OCI-LY7 (cell line): ENCODE results near the gene DCT. TPM values are rescaled to one million over a fixed set of nuclear protein-coding genes. Genes with fewer than 3 reads are reported as not detected.

Source experiments
- BruUV-seq: library from RNA; stranded (reverse); fragments of 400-500 nt; replicated peaks from 2 replicates; lab custom pipeline; 2021; lab: Mats Ljungman, UMichigan
- CTCF ChIA-PET: fragments of 300-600 bp; sonication (Branson Sonifier 250); formaldehyde crosslinking; loops from one replicate; lab custom pipeline; 2022; ENCODE audit warnings: antibody characterized with exemption; ENCODE audit not compliant: unreplicated experiment; lab: Charles Lee
- POLR2A ChIA-PET: fragments of 300-600 bp; sonication (Branson Sonifier 250); formaldehyde crosslinking; loops from one replicate; lab custom pipeline; 2022; ENCODE audit warnings: antibody characterized with exemption; lab: Charles Lee
- DNase-seq: peaks from one replicate; pipeline ENCODE4 v3.0.0-alpha.2; 2015; ENCODE audit warnings: low spot score
- H2AFZ ChIP-seq: fragments of 200-600 bp; sonication (generic), shearing (Covaris generic); 2 replicates; pipeline ENCODE4 v1.6.1; 2014; ENCODE audit warnings: mild to moderate bottlenecking, antibody characterized with exemption, low read length, moderate library complexity
- H3K27ac ChIP-seq: fragments of 200-600 bp; sonication (generic); 2 replicates; pipeline ENCODE4 v1.5.1; 2014; ENCODE audit warnings: mixed run types, low read depth, mild to moderate bottlenecking, moderate library complexity, low read length, inconsistent platforms; ENCODE audit not compliant: poor library complexity, severe bottlenecking
- H3K36me3 ChIP-seq: fragments of 200-600 bp; sonication (generic); 2 replicates; pipeline ENCODE4 v1.6.1; 2014; ENCODE audit warnings: mild to moderate bottlenecking, antibody characterized with exemption, low read length, moderate library complexity, mixed read lengths; ENCODE audit not compliant: insufficient read depth
- H3K4me1 ChIP-seq: fragments of 200-600 bp; sonication (generic); 2 replicates; pipeline ENCODE4 v1.5.1; 2014; ENCODE audit warnings: mild to moderate bottlenecking, low read length; ENCODE audit not compliant: insufficient read depth, poor library complexity, severe bottlenecking
- H3K4me2 ChIP-seq: fragments of 200-600 bp; sonication (generic); 2 replicates; pipeline ENCODE4 v1.6.1; 2014; ENCODE audit warnings: mild to moderate bottlenecking, low read length
- H3K4me3 ChIP-seq: fragments of 200-600 bp; sonication (generic); 2 replicates; pipeline ENCODE4 v1.5.1; 2014; ENCODE audit warnings: mild to moderate bottlenecking, low read depth, low read length; ENCODE audit not compliant: poor library complexity, severe bottlenecking
- H3K79me2 ChIP-seq: fragments of 200-600 bp; sonication (generic); 2 replicates; pipeline ENCODE4 v1.6.1; 2016; ENCODE audit warnings: low read depth, mild to moderate bottlenecking, low read length, moderate library complexity, mixed read lengths; ENCODE audit not compliant: insufficient read depth
- H3K9me2 ChIP-seq: fragments of 200-600 bp; sonication (generic); 2 replicates; pipeline ENCODE4 v1.6.1; 2016; ENCODE audit warnings: mild to moderate bottlenecking, low read length, mixed read lengths; ENCODE audit not compliant: insufficient read depth
- H3K9me3 ChIP-seq: fragments of 200-600 bp; sonication (generic); 2 replicates; pipeline ENCODE4 v1.6.1; 2014; ENCODE audit warnings: mild to moderate bottlenecking, mixed run types, low read length, mixed read lengths
- H4K20me1 ChIP-seq: fragments of 200-600 bp; sonication (generic); 2 replicates; pipeline ENCODE4 v1.6.1; 2014; ENCODE audit warnings: mild to moderate bottlenecking, antibody characterized with exemption, low read length, moderate library complexity, mixed read lengths; ENCODE audit not compliant: insufficient read depth
- EZH2phosphoT487 ChIP-seq: fragments of 200-600 bp; sonication (generic); IDR thresholded peaks from 2 replicates; pipeline ENCODE4 v1.6.1; 2018; ENCODE audit warnings: low read depth, borderline replicate concordance, mild to moderate bottlenecking, mixed run types, antibody characterized with exemption, low read length, moderate library complexity, mixed read lengths
- intact Hi-C: fragments of 100-400 bp; cut with micrococcal nuclease; formaldehyde crosslinking; loops from one replicate; pipeline ENCODE4 v1.10.0; 2022; ENCODE audit not compliant: unreplicated experiment
- total RNA-seq, 2 experiments: library from RNA; depleted of rRNA in 1 of 2; stranded (reverse); fragments of >200 nt in 1 of 2; shearing (Covaris generic) in 1 of 2; gene quantifications; 2 replicates each; pipeline ENCODE4 v1.2.3, GENCODE V29; 2014 to 2022
- TF ChIP-seq, protein P1 (sequence below): fragments of 200-600 bp; sonication (generic); conservative IDR thresholded peaks from 2 replicates; pipeline ENCODE4 v1.5.1; 2014; ENCODE audit warnings: mild to moderate bottlenecking, antibody characterized with exemption, low read length, moderate library complexity, mixed read lengths

The DCT gene
- total RNA-seq, 2 experiments from 2014 or later: 0.25 TPM; not detected in 1

DNA sequence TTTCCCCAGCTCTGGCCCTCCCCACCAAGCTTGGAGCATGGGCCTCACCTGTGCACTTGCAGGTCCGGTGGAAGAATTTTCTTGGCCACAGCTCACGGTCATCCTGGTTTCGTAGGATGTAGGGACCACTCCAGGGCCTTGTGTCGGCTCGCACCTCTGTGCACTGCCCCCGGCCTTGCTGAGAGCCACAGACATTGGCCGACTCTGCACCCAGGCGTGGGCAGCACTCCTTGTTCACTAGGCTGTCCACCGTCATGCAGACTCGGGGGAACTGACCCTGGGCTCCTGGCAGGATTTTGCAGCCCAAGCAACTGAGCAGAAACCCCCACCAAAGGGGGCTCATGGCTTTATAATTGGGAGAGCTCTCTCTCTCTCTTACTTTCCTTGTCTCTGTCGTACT is 569 bp downstream of the DCT start:
- DNase-seq: no peak
- POLR2A ChIA-PET: no interaction called here
- Histone ChIP-seq H3K4me2 (no peak overlapping the region), H3K4me3 (no peak overlapping the region), H3K79me2 (no peaks in the 10 kb centered on the region), H3K4me1 (no peaks in the 10 kb centered on the region), H3K9me2 (no peaks in the 10 kb centered on the region), H4K20me1 (no peaks in the 10 kb centered on the region), H3K27ac (no peak overlapping the region), H2AFZ (no peak overlapping the region), H3K9me3 (no peaks in the 10 kb centered on the region), H3K36me3 (no peaks in the 10 kb centered on the region)
- CTCF ChIA-PET: no interaction called here
- BruUV-seq: no TSS peak
- intact Hi-C loops: no loop called here
- TF ChIP-seq, protein P1, sequence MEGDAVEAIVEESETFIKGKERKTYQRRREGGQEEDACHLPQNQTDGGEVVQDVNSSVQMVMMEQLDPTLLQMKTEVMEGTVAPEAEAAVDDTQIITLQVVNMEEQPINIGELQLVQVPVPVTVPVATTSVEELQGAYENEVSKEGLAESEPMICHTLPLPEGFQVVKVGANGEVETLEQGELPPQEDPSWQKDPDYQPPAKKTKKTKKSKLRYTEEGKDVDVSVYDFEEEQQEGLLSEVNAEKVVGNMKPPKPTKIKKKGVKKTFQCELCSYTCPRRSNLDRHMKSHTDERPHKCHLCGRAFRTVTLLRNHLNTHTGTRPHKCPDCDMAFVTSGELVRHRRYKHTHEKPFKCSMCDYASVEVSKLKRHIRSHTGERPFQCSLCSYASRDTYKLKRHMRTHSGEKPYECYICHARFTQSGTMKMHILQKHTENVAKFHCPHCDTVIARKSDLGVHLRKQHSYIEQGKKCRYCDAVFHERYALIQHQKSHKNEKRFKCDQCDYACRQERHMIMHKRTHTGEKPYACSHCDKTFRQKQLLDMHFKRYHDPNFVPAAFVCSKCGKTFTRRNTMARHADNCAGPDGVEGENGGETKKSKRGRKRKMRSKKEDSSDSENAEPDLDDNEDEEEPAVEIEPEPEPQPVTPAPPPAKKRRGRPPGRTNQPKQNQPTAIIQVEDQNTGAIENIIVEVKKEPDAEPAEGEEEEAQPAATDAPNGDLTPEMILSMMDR: no peak
- TF ChIP-seq EZH2phosphoT487: no peak

DNA sequence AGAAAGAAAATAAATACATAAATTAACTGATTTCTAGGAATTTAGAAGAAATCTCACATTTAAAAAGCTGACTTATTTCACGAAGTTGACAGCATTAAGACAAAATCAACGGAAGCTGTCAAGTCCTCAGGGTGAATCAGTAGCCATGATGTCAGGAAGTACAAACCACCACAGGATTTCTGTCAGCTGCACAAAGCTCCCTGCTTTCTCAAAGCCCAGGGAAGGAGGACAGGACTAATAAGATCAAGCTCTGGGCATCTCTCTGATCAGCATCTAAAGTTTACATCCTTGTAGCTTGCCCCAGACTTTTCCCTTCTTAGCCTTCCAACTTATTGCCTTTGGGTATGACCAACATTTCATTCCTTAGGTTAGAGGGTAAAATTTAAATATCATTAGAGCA is 9.4 kb downstream of the DCT start:
- no peaks in the 10 kb centered on the region for H3K36me3 ChIP-seq
- intact Hi-C loops: no loop called here
- no peak overlapping the region for H3K27ac ChIP-seq
- CTCF ChIA-PET: no interaction called here
- H3K4me3 ChIP-seq: no peak overlapping the region
- H3K4me2 ChIP-seq: no peak overlapping the region
- TF ChIP-seq EZH2phosphoT487: no peak
- TF ChIP-seq, protein P1: no peak
- H3K79me2 ChIP-seq: no peaks in the 10 kb centered on the region
- H3K9me2 ChIP-seq: no peaks in the 10 kb centered on the region
- H2AFZ ChIP-seq: no peak overlapping the region
- no peaks in the 10 kb centered on the region for H3K9me3 ChIP-seq
- BruUV-seq: no TSS peak
- no peaks in the 10 kb centered on the region for H3K4me1 ChIP-seq
- no peak for DNase-seq
- H4K20me1 ChIP-seq: no peaks in the 10 kb centered on the region
- POLR2A ChIA-PET: no interaction called here

DNA sequence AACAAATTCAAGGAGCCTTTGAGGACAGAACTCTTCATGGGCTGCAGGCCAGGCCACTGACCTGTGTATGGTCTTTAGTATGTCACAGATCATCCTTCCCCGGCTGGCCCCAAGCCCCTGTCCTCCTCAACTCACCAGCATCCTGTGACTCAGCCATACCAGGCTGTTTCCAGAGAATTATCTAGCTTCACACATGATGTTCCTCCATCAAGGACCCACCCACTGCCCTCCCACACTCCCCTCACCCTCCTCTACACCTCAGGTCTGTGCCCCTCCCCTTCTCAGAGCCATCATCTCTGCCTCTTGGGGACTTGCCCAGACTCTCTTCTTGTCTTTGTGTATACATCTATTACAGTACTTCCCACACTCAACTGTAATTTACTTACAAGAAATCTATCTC is 14.7 kb downstream of the DCT start:
- Histone ChIP-seq H3K9me3 (no peaks in the 10 kb centered on the region), H3K4me3 (no peak overlapping the region), H3K4me1 (no peaks in the 10 kb centered on the region), H3K79me2 (no peaks in the 10 kb centered on the region), H4K20me1 (no peaks in the 10 kb centered on the region), H3K27ac (no peak overlapping the region), H3K4me2 (no peak overlapping the region), H2AFZ (no peak overlapping the region), H3K9me2 (no peaks in the 10 kb centered on the region), H3K36me3 (no peaks in the 10 kb centered on the region)
- DNase-seq: no peak
- intact Hi-C loops: no loop called here
- CTCF ChIA-PET: no interaction called here
- POLR2A ChIA-PET: no interaction called here
- TF ChIP-seq, protein P1: no peak
- no peak for TF ChIP-seq EZH2phosphoT487
- BruUV-seq: no TSS peak
